H1 (cell line): ENCODE measurements around the gene LPXN. TPM values are rescaled to one million over a fixed set of nuclear protein-coding genes. Genes with fewer than 3 reads are reported as not detected.

Experiments
- BCL11A ChIP-seq, 2 experiments: IDR thresholded peaks; one replicate each; pipeline ENCODE4 v1.6.1; 2011; ENCODE audit warnings: low read depth in 2 of 2, low read length in 2 of 2, mild to moderate bottlenecking in 2 of 2
- CBX5 ChIP-seq: fragments of 300-800, 300-1000 bp; sonication (generic); IDR thresholded peaks from 2 replicates; pipeline ENCODE4 v1.7.1; 2016; ENCODE audit warnings: antibody characterized with exemption, low read length, low read depth
- CEBPB ChIP-seq: IDR thresholded peaks from 2 replicates; pipeline ENCODE4 v1.6.1; 2012; ENCODE audit warnings: low read depth, low read length
- CHD2 ChIP-seq: IDR thresholded peaks from 2 replicates; pipeline ENCODE4 v1.6.1; 2012; ENCODE audit warnings: low read length, improper control_type of control experiment
- CHD7 ChIP-seq: fragments of 300-600 bp; sonication (generic); IDR thresholded peaks from 2 replicates; pipeline ENCODE4 v1.7.1; 2012; ENCODE audit warnings: low read length, moderate library complexity, mild to moderate bottlenecking, inconsistent platforms; ENCODE audit not compliant: insufficient replicate concordance
- GABPA ChIP-seq: IDR thresholded peaks from 2 replicates; pipeline ENCODE4 v1.6.1; 2011; ENCODE audit warnings: mild to moderate bottlenecking, low read length, moderate library complexity, borderline replicate concordance; ENCODE audit not compliant: insufficient read depth
- HDAC6 ChIP-seq: IDR thresholded peaks from one replicate; pipeline ENCODE4 v1.7.1; 2012; ENCODE audit warnings: low read depth, mild to moderate bottlenecking, inconsistent platforms, low read length, moderate library complexity
- KDM4A ChIP-seq: IDR thresholded peaks from one replicate; pipeline ENCODE4 v1.7.1; 2012; ENCODE audit warnings: low read depth, mild to moderate bottlenecking, moderate library complexity, low read length, inconsistent platforms; ENCODE audit not compliant: severe bottlenecking
- KDM5A ChIP-seq: fragments of 200-600 bp; IDR thresholded peaks from 2 replicates; pipeline ENCODE4 v1.7.1; 2012; ENCODE audit warnings: mild to moderate bottlenecking, low read length, inconsistent platforms, mixed read lengths
- RFX5 ChIP-seq: IDR thresholded peaks from 2 replicates; pipeline ENCODE4 v1.6.1; 2011; ENCODE audit warnings: low read depth, low read length, improper control_type of control experiment, borderline replicate concordance
- SIRT6 ChIP-seq: IDR thresholded peaks from one replicate; pipeline ENCODE4 v1.7.1; 2012; ENCODE audit warnings: low read length, inconsistent platforms
- SIX5 ChIP-seq: IDR thresholded peaks from 2 replicates; pipeline ENCODE4 v1.6.1; 2011; ENCODE audit warnings: mild to moderate bottlenecking, low read depth, low read length
- TBP ChIP-seq: IDR thresholded peaks from 2 replicates; pipeline ENCODE4 v1.6.1; 2011; ENCODE audit warnings: low read depth, low read length, improper control_type of control experiment
- polyA plus RNA-seq, 7 experiments: library from polyadenylated mRNA; depleted of rRNA in 3 of 7; stranded (reverse) in 5 of 7; unstranded in 2 of 7; fragments of >200 nt in 5 of 7; fragments of 200-250 nt in 2 of 7; gene quantifications; 1 replicate in 5 of 7; 2 replicates in 1 of 7; 4 replicates in 1 of 7; pipeline versions ENCODE4 v1.2.1 to v1.2.3, GENCODE V29; 2011 to 2013; ENCODE audit warnings: missing spikeins in 2 of 7, mixed read lengths in 2 of 7
- total RNA-seq: library from RNA; stranded (reverse); fragmentation: NEBNext Ultra II Directional; extraction: Animal tissue kit (Norgen Biotek cat#: 25700); gene quantifications from 2 replicates; pipeline ENCODE4 v1.2.1, GENCODE V29; 2021

LPXN gene
- total and polyA plus RNA-seq, 2 of the 8 experiments (the other 6 are each of a cell fraction or from before 2014, with no cell fraction given), result 1.4 to 2.7 TPM

GRCh38 chr11:58507355-58507754 is 68.3 kb downstream of the LPXN start (continued):
- no peak for TF ChIP-seq CHD7
- no peak for TF ChIP-seq BCL11A (IDR thresholded peaks at IDR 0.05; ENCODE audit: low read depth in 2 of 2, low read length in 2 of 2)
- TF ChIP-seq CHD2, result no peak
- TF ChIP-seq TBP, result no peak
- no peak for TF ChIP-seq CEBPB
- TF ChIP-seq SIX5, result no peak
- no peak for TF ChIP-seq HDAC6
- TF ChIP-seq GABPA, result no peak
- TF ChIP-seq SIRT6, result no peak
- no peak for TF ChIP-seq KDM4A
- TF ChIP-seq CBX5, result no peak
- TF ChIP-seq RFX5, result no peak
- TF ChIP-seq KDM5A, result no peak
